Kidney epithelial cell (primary cell): ENCODE results near the gene PRRG2. TPM values are rescaled to one million over a fixed set of nuclear protein-coding genes. Genes with fewer than 3 reads are reported as not detected.

Experiments
- DNase-seq: peaks from one replicate; pipeline ENCODE4 v3.0.0-alpha.2; 2010; ENCODE audit warnings: low read depth
- H3K27me3 ChIP-seq: 2 replicates; pipeline ENCODE4 v1.6.0; 2011; ENCODE audit warnings: low read length; ENCODE audit not compliant: control insufficient read depth, insufficient read depth
- H3K36me3 ChIP-seq: 2 replicates; pipeline ENCODE4 v1.5.1; 2011; ENCODE audit warnings: low read length; ENCODE audit not compliant: control insufficient read depth, insufficient read depth
- H3K4me3 ChIP-seq: 2 replicates; pipeline ENCODE4 v1.5.1; 2011; ENCODE audit warnings: low read depth, mild to moderate bottlenecking, control low read depth, low read length
- total RNA-seq: library from RNA; depleted of rRNA; stranded (reverse); fragments of >200 nt; gene quantifications from 2 replicates; pipeline ENCODE4 v1.2.3, GENCODE V29; 2015
- TF ChIP-seq, protein P1 (sequence below): IDR thresholded peaks from 2 replicates; pipeline ENCODE4 v1.5.1; 2011; ENCODE audit warnings: mild to moderate bottlenecking, moderate library complexity, low read length, control low read depth, inconsistent platforms; ENCODE audit not compliant: insufficient read depth, poor library complexity, severe bottlenecking

Gene PRRG2
- total RNA-seq, 1 donor from 2014 or later = 5.4 TPM

DNA sequence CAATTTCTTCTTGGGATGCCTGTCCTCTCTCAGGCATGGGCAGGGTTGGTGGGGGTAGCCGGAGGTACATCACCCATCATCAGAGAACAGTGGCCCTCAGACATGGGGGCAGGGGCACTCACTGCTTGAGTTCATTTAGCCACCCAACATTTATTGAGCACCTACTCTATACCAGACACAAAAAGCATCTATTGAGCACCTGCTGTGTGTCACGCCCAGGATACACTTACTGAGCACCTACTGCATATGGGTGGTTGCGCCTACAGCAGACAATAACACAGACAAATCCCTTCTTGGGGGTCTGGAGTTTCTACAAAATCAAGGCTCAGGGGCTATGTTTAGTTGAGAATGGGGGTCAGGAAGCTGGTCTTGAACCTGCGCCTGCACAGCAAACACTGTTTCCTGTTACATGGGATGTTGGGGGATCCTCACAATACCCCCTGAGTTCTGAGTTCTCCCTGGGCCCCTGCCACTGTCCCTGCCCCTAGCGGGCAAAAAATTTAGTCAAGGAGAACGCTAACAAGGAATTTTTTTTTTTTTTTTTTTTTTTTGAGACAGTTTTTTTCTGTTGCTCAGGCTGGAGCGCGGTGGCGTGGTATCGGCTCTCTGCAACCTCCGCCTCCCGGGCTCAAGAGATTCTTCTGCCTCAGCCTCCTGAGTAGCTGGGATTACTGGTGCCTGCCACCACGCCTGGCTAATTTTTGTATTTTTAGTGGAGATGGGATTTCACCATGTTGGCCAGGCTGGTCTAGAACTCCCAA is 41.7 kb upstream of the PRRG2 start:
- DNase-seq = no peak
- TF ChIP-seq, protein P1, sequence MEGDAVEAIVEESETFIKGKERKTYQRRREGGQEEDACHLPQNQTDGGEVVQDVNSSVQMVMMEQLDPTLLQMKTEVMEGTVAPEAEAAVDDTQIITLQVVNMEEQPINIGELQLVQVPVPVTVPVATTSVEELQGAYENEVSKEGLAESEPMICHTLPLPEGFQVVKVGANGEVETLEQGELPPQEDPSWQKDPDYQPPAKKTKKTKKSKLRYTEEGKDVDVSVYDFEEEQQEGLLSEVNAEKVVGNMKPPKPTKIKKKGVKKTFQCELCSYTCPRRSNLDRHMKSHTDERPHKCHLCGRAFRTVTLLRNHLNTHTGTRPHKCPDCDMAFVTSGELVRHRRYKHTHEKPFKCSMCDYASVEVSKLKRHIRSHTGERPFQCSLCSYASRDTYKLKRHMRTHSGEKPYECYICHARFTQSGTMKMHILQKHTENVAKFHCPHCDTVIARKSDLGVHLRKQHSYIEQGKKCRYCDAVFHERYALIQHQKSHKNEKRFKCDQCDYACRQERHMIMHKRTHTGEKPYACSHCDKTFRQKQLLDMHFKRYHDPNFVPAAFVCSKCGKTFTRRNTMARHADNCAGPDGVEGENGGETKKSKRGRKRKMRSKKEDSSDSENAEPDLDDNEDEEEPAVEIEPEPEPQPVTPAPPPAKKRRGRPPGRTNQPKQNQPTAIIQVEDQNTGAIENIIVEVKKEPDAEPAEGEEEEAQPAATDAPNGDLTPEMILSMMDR = no peak
- Histone ChIP-seq H3K27me3 (no peaks in the 10 kb centered on the region), H3K4me3 (no peak overlapping the region), H3K36me3 (no peaks in the 10 kb centered on the region)

GRCh38 chr19:49541914-49542313 is 39.2 kb upstream of the PRRG2 start:
- DNase-seq = no peak
- Histone ChIP-seq H3K4me3 (no peak overlapping the region), H3K36me3 (no peaks in the 10 kb centered on the region), H3K27me3 (no peaks in the 10 kb centered on the region)
- TF ChIP-seq, protein P1 = no peak

- DNase-seq = no peak
- H3K27me3 ChIP-seq = no peaks in the 10 kb centered on the region
- TF ChIP-seq, protein P1 = no peak
Measured at GRCh38 chr19:49542446-49542845, 38.7 kb upstream of the PRRG2 start.

GRCh38 chr19:49543032-49543431 is 38.1 kb upstream of the PRRG2 start:
- TF ChIP-seq, protein P1 = no peak
- H3K27me3 ChIP-seq = no peaks in the 10 kb centered on the region
- DNase-seq = no peak
- H3K36me3 ChIP-seq = no peaks in the 10 kb centered on the region
- no peak overlapping the region for H3K4me3 ChIP-seq

More at GRCh38 chr19:49542446-49542845, 38.7 kb upstream of the PRRG2 start:
- Histone ChIP-seq H3K4me3 (no peak overlapping the region), H3K36me3 (no peaks in the 10 kb centered on the region)

DNA sequence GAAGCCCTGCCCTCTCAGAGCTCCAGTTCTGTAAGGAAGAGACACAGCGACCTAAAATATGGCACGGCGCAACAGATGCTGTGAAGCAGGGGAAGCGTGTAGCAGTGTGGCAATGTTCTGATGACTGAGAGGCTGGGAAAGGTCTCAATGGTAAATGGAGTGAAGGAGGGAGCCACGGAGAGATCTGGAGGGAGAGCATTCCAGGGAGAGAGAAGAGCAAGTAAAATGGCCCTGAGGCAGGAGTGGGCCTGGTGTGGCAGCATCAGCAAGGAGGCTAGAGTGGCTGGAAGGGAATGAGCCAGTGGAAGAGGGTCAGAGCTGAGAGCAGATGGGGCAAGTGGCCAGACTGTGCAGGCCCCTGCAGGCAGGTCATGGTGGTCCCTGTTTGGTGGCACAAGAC is 37.0 kb upstream of the PRRG2 start:
- Histone ChIP-seq H3K27me3 (no peaks in the 10 kb centered on the region), H3K36me3 (no peaks in the 10 kb centered on the region), H3K4me3 (no peak overlapping the region)
- TF ChIP-seq, protein P1 = no peak
- DNase-seq = no peak
